Anterior cingulate cortex (tissue), 58 donors: ENCODE measurements around the gene IQCB1.
A peak's percentile ranks its signal among the peaks of the same experiment; 100 is the strongest.
"Not testable (repeated sequence)": the region's sequence is repeated elsewhere in the genome, so short reads cannot be mapped to it uniquely, and the experiment has no call there.

Experiments used
- DNase-seq, 58 donors: peaks; one replicate each; lab custom pipeline; 2025; lab: John Stamatoyannopoulos, UW

IQCB1 gene

GRCh38 chr3:121749276-121750086 lies 85.4 kb downstream of the IQCB1 start, which contains the start of gene GOLGB1:
TSS of gene GOLGB1 (minus strand) at chr3:121749741. CDS start at chr3:121730971, 18,770 bp downstream.
- peak; percentile 84 to 100 (median 96) for DNase-seq

- DNase-seq = no peak
Measured at GRCh38 chr3:121748680-121749275, 86.1 kb downstream of the IQCB1 start.

GRCh38 chr3:121747976-121748375 lies 86.9 kb downstream of the IQCB1 start:
- DNase-seq = no peak

- DNase-seq = not testable (repeated sequence)
Measured at GRCh38 chr3:121743106-121743505, 91.8 kb downstream of the IQCB1 start.

GRCh38 chr3:121740896-121741295 lies 94.0 kb downstream of the IQCB1 start:
- no peak for DNase-seq

- no peak for DNase-seq
Measured at GRCh38 chr3:121739902-121740301, 95.0 kb downstream of the IQCB1 start.

- DNase-seq = no peak
Measured at GRCh38 chr3:121737644-121738043, 97.2 kb downstream of the IQCB1 start.

GRCh38 chr3:121736112-121736511 lies 98.7 kb downstream of the IQCB1 start:
- DNase-seq = no peak

GRCh38 chr3:121735047-121735696 lies 99.7 kb downstream of the IQCB1 start:
- no peak for DNase-seq

GRCh38 chr3:121730940-121731687 lies 103.7 kb downstream of the IQCB1 start:
- DNase-seq = no peak

GRCh38 chr3:121724130-121724529 lies 110.7 kb downstream of the IQCB1 start:
- no peak for DNase-seq

- no peak for DNase-seq
Measured at GRCh38 chr3:121723485-121723884, 111.4 kb downstream of the IQCB1 start.

GRCh38 chr3:121722411-121722810 lies 112.4 kb downstream of the IQCB1 start:
- DNase-seq = no peak

- DNase-seq = no peak
Measured at GRCh38 chr3:121720163-121720562, 114.7 kb downstream of the IQCB1 start.
